Right ventricle myocardium superior (tissue), 1 donor: ENCODE data around the gene ADGRG2. TPM values are rescaled to one million over a fixed set of nuclear protein-coding genes. Genes with fewer than 3 reads are reported as not detected.

Experiments
- ATAC-seq: fragments of 200-7000 bp; cut with Tn5 transposase; one replicate; pipeline ENCODE4 v1.9.1; 2020; ENCODE audit warnings: mild to moderate bottlenecking; ENCODE audit not compliant: poor library complexity
- DNase-seq: peaks from one replicate; pipeline ENCODE4 v3.0.0-alpha.2; 2020
- intact Hi-C: fragments of 100-400 bp; cut with DNase I; formaldehyde crosslinking; loops from one replicate; pipeline ENCODE4 v1.11.2; 2022
- long read RNA-seq: library from polyadenylated mRNA; unstranded; transcript quantifications from one replicate; pipeline ENCODE4 v2.0.0, GENCODE V29; 2021
- total RNA-seq: library from RNA; stranded (reverse); fragmentation: NEBNext Ultra II Directional; extraction: Animal tissue kit (Norgen Biotek cat#: 25700); gene quantifications from one replicate; pipeline ENCODE4 v1.2.1, GENCODE V29; 2021
- donor health status: DM: no; HTN: yes; CAD: no; lungs with severe emphysema.

ADGRG2 gene, protein sequence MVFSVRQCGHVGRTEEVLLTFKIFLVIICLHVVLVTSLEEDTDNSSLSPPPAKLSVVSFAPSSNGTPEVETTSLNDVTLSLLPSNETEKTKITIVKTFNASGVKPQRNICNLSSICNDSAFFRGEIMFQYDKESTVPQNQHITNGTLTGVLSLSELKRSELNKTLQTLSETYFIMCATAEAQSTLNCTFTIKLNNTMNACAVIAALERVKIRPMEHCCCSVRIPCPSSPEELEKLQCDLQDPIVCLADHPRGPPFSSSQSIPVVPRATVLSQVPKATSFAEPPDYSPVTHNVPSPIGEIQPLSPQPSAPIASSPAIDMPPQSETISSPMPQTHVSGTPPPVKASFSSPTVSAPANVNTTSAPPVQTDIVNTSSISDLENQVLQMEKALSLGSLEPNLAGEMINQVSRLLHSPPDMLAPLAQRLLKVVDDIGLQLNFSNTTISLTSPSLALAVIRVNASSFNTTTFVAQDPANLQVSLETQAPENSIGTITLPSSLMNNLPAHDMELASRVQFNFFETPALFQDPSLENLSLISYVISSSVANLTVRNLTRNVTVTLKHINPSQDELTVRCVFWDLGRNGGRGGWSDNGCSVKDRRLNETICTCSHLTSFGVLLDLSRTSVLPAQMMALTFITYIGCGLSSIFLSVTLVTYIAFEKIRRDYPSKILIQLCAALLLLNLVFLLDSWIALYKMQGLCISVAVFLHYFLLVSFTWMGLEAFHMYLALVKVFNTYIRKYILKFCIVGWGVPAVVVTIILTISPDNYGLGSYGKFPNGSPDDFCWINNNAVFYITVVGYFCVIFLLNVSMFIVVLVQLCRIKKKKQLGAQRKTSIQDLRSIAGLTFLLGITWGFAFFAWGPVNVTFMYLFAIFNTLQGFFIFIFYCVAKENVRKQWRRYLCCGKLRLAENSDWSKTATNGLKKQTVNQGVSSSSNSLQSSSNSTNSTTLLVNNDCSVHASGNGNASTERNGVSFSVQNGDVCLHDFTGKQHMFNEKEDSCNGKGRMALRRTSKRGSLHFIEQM
- total RNA-seq: 0.78 TPM
- long read RNA-seq, partial matches to known transcripts: 1 of 2 reads
- long read RNA-seq, other reads (novel, unspliced or antisense): 1 of 2 reads

DNA sequence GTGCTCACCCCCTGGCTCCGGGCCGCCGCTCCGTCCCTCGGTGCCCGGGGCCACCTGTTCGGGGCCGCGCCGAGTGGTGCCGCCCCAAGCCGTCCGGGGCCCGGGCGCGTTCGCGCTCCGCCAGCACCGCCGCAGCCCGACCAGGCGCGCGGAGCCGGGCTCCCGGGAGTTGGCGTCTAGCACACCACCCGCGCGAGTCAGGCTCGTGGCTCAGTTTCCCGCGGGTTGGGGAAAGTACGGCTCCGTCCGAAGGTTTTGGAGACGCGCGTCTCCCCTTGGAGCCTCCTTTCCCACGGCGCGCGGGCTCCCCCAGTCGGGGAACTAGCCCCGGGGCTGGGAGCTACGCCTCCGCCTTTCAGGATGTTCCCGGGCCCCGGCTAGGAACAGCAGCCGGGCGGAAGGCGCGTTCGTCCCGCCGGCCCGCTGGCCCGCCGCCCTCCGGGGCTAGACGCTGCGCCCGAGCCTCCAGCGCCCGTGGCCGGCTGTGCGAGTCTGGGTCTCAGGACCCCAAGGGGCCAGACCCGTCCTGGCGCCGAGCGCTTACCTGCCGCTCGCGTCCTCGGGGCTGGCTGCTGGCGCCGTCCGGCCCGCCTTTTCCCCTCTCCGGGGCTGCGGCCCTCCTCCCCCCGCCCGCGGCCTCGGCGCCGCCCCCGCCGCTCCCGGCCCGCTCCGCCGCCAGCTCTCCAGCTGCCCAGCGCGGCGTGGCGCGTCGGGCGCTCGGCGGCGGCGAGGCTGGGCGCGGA lies at the start of gene ADGRG2:
Gene ADGRG2 (minus strand): TSS at position 571 of the 743 bp plus-strand sequence. CDS start 53,634 bp downstream, outside the sequence.
- ATAC-seq: peak; percentile 81
- peak; percentile 65 for DNase-seq
- intact Hi-C loops: no loop called here

DNA sequence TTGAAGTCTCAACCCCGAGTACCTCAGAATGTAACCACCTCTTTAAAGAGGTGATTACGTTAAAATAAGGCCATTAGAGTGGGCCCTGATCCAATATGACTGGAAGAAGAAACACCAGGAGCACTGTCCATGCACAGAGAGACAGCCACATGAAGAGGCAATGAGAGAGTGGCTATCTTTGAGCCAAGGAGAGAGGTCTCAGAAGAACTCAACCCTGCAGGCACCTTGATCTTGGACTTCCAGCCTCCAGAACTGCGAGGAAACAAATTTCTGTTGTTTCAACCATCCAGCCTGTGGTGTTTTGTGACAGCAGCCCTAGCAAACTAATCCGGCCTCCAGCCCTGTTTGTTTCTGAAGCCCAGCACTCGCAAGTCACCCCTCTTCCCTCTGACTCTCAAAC lies 46.3 kb upstream of the ADGRG2 start:
- intact Hi-C loops: no loop called here
- no peak for ATAC-seq
- DNase-seq: no peak

DNA sequence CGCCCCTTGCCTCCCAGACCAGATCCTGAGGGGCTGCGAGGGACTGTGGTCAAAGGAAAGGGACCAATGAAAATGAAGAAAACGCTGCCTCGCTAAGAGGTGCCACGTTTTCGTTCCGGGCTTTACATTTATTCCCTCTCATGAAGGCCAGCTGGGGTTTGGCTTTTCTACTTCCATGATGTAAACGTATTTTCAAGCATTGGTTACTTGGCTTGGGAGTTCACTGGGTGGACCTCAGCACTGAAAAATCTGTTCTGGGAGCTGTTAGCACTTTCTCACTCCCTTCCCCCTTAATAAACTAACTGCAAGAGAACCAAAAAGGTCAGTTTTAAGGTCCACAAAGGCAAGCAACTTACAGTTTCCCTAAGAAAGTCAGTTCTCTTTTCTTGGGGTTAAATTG lies 40.6 kb upstream of the ADGRG2 start:
- intact Hi-C loops: no loop called here
- DNase-seq (no peak), ATAC-seq (no peak)

DNA sequence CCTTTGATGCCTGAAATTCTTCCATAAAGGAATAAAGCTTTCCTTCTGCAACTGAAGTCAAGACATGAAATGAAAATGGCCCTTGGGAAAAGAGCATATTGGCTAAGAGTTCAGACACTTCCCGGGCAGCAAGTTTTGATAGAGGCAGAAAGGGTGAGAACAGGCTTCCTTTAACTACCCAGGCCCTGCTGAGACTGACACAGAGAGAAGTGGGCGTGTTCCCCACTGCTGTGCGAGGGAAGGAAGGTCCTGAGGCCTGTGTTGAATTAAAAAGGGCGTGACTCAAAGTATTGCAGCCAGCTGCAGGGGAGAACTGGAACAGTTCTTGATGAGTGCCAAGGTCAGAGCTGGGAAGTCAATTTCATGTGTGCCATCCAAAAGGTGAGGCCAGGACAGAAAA lies 33.9 kb upstream of the ADGRG2 start:
- DNase-seq: no peak
- intact Hi-C loops: no loop called here
- ATAC-seq: no peak

DNA sequence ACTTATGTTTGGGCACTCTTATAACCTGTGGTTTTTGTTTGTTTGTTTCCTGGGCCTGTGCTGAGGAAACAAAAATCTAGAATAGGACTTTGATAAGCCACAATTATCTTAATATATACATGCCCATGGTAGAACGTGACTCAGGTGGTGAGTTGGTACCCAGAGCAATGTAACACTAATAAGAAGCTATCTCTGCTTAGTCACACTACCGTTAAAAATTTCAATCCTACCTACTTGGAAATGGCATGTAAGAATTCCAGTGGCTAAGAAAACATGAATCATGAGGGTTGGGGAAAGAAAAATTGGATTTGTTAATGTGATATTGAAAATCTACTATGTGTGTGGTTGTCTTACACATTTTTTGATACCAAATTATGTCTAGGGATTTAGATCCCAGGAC lies 30.5 kb upstream of the ADGRG2 start:
- no peak for DNase-seq
- no peak for ATAC-seq
- intact Hi-C loops: no loop called here

DNA sequence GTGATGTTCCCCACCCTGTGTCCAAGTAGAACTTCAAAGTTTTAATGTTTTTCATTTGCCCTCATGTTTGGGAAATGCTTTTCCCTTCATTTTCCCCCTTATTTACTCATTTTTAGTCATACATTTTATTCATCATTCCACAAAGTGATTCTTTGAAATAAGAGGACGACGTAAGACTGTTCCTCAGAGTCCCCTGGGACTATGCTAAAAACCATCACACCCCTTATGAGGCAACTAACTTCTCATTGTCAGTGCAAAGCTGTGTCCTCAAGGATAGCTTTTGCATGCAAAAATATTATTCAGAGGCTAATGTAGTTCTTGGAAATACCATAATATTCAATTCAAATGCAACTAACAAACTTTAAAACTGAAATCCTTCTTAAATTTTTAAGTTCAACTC lies 14.8 kb upstream of the ADGRG2 start:
- intact Hi-C loops: no loop called here
- ATAC-seq (no peak), DNase-seq (no peak)

DNA sequence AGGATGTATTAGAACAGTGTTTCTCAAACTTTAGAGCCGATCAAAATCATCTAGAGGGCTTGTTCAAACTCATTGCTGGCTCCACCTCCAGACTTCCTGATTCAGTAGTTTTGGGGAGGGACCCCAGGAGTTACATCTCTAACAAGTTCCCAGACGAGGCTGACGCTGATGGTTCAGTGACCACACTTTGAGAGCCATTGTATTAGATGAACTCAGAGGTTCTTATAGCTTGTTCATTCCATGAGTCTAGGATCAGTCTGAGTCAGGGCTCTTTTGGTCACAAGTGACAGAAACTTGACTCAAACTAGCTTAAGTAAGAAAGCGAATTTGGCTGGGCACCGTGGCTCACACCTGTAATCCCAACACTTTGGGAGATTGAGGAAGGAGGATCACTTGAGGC lies 11.5 kb upstream of the ADGRG2 start:
- ATAC-seq (no peak), DNase-seq (no peak)
- intact Hi-C loops: no loop called here

DNA sequence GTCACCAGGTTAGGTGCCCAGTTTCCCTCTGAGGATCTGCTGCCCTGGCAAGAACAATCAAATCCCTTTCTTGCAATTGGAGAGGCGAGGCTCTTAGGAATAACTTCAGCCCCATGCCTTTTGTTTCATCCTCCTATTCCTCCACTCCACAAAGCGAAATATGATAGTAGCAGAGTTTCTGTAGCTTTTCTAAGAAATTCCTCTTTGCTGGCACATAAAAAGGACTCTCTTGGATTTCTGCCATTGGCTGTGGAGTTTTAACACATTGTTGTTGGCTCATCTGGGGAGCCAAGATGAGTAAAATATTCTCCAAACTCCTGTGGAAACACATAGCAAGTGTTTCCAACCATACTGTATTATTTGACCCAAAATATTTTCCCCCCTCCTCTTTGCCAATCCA lies 11.0 kb upstream of the ADGRG2 start:
- intact Hi-C loops: no loop called here
- no peak for ATAC-seq
- no peak for DNase-seq

DNA sequence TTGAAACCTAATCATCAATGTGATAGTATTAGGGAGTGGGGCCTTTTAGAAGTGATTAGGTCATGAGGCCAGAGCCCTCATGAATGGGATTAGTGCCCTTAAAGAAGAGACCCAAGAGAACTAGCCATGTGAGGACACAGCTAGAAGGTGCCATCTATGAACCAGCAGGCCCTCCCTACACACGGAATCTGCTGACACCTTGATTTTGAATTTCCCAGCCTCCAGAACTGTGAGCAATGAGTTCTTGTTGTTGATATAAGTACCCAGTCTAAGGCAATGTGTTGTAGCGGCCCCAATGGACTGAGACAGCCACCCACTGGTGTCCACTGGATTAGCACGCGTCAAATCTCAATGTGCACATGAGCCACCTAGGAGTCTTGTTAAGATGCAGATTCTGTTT lies 8.4 kb upstream of the ADGRG2 start:
- ATAC-seq (no peak), DNase-seq (no peak)
- intact Hi-C loops: no loop called here

DNA sequence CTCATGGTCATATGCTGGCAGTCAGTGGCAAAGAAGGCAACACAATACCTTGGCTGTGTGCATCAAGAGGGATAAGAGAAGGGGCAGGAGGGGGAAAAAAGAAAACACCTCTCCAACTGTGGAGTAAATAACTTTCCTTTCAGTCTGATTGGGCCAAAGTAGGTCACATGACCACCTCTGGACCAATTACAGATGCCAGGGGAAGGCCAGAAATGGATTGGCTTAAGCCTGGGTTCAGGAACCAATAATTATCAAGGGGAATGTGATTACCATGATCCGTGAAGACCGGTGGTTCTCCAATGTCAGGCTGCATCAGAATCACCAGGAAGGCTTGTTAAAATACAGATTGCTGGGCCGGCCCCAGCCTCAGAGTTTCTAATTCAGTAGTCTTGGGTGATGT lies 7.4 kb upstream of the ADGRG2 start:
- intact Hi-C loops: no loop called here
- ATAC-seq (no peak), DNase-seq (no peak)

DNA sequence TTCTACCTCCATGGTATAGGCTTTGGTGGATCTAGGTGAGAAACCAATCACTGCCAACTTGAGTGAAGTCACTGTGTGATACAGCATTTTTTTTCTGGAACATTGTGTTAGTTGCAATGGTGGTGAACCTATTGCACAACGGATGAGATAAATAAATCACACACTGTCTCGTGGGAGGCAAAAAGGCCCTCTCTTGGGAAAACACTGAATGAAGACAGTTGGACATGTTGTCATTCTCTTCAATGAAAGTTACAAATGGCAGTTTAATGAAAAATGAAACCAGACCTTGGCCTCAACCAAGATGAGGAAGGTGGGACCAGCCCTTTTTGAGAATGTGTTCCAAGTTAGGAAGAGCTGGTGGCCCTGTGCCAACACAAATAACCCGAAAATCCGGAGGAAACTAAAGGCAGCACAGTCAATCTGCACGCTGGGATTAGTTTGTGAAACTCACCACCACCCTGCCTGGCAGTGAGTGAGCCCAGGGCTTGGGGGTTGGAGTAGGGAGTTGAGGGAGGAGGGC lies 5.4 kb upstream of the ADGRG2 start:
- DNase-seq: peak; percentile 43
- ATAC-seq: peak; percentile 52
- intact Hi-C loops: no loop called here

DNA sequence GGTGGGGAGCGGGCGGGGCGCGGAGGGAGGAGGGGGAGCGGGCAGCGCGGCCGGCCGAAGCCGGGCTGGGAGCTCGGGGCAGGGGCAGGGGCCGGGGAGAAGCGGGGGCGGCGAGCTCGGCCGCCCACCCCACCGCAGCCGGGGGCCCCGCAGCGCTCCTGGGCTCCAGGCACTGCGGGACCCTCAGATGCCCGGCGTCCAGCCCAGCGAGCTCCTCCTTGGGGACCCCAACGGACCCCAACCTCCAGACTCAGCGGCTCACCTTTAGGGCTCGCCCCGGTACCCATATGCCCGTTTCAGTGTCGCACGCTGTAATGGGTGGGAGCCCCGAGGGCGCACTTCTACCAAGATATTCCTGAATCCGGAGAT lies 357 bp upstream of the ADGRG2 start:
- intact Hi-C loops: no loop called here
- DNase-seq (no peak), ATAC-seq (no peak)

DNA sequence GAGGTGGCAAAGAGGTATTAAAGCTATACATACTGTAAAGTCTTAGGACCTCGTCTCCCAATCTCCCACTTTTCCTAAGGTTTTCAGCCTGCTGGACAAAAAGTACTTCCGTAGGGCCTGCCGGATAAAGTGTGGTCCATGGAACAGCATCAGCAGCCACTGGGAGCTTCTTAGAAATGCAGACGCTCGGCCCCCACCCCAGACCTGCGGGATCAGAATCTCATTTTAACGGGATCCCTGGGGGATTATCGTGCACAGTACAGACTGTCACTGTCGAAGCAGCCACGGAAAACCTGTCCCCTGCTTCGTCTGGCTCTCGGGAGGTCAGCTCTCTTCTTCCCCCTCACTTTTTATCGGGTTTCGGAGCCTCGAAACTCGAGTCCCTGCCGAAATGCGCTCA lies 802 bp downstream of the ADGRG2 start:
- ATAC-seq (no peak), DNase-seq (no peak)
- intact Hi-C loops: no loop called here

DNA sequence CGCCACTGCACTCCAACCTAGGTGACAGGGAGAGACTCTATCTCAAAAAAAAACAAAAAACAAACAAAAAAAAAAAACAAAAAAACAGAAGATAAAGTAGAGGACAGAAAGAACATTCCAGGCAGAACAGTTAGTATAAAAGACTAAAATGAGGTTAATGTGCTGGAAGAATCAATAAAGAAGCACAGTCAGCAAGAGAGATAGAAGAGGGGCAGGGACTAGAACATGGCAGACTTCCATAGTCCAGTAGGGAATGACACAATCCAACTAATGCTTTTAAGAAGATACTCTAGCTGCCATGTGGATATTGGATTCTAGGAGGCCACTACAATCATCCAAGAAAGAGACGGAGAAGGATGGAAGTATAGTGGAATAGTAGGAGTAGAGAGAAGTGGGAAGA lies 11.6 kb downstream of the ADGRG2 start:
- DNase-seq: no peak
- ATAC-seq: no peak
- intact Hi-C loops: no loop called here

DNA sequence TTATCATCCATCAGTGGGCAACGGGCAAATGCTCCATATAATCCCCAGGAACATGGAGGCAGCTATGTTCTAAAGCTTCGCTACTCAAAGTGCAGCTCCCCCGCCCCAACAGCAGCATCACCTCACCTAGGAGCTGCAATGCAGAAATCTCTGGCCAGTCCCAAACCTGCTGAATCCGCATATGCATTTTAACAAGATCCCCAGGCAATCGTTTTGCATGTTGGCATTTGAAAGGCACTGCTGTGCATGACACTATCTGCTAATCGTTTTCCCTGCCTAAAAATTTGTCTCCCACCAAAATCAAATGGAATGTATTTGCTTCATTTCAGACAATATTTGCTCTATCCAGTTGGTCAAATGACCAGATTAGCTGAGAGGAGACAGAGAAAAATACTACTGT lies 15.2 kb downstream of the ADGRG2 start:
- intact Hi-C loops: no loop called here
- DNase-seq (no peak), ATAC-seq (no peak)

DNA sequence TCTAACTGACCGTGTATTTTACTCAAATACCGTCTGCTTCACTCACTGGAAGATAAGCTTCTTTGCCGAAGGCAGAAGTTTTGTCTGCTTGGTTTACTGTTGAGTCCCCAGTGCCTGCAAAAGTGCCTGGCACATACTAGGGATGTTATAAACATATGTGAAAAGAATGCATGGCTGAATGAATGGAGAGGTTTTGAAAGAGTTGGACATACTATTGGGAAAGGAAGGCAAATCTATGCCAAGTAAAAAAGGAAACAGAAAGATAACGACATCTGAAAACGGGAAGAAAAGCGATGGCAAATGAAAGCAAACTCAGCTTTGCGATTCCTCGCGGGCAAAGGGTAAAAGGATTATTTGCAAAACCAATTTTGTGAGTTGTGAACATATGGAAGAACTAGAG lies 21.7 kb downstream of the ADGRG2 start:
- DNase-seq (no peak), ATAC-seq (no peak)
- intact Hi-C loops: no loop called here

DNA sequence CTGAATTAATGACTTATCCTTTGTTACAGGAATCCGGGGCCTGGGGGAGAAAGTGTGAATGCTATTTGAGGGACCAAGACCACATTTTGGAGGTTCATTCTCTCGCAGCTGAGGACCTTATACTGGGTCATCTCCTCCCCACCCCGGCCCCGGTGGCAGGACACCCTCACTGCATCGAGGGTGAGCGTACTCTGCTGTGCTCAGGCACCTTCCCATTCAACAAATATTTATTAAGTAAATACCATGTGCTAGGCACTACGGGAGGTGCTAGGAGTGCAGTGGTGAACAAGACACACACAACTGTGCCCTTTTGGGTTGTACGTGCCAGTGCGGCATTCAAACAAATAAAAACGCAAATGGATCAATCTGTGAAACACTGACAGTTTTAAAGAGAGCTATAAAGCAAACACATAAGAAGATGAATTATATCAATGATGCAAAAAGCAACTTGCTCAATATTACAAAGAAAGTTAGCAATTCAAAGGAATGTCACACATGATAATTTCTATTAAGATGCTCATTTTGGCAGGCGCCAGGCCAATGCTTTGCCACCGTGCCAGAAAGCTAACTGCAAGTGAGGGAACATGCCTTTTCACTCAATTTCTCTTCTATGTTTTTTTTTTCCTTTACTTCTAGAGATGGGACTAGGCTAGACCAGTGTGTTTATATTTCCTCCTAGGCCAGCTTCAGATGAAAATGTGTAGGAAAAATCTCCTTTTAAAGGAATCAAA lies 24.6 kb downstream of the ADGRG2 start:
- DNase-seq: no peak
- intact Hi-C loops: no loop called here
- ATAC-seq: no peak

DNA sequence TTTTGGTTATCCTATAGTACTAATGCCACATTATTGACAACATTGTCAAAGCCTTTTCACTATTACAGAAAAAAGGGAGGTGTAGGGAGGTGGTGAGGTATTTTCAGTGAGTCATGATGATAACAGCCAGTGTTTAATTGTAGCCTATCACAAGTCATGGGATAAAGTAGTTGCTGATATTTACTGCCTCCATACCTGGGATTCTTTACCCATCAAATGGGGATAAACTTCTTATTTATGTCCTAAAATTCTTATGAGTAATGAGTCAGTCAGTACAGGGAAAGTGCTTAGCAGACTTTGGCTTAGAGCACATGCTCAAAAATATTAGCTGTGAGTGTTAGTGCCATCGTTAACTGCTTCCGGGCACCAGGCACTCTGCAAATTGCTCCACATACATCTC lies 25.7 kb downstream of the ADGRG2 start:
- DNase-seq (no peak), ATAC-seq (no peak)
- intact Hi-C loops: no loop called here
